Ishikawa (cell line): ENCODE results near the gene RNF115.
A peak's percentile ranks its signal among the peaks of the same experiment; 100 is the strongest.

Experiments
- CEBPB ChIP-seq: IDR thresholded peaks from 2 replicates; pipeline ENCODE4 v1.6.1; 2012
- CREB1 ChIP-seq: IDR thresholded peaks from 2 replicates; pipeline ENCODE4 v1.6.1; 2012; ENCODE audit warnings: low read depth
- EGR1 ChIP-seq: IDR thresholded peaks from 2 replicates; pipeline ENCODE4 v1.6.1; 2012
- EP300 ChIP-seq: IDR thresholded peaks from 2 replicates; pipeline ENCODE4 v1.6.1; 2012; ENCODE audit warnings: borderline replicate concordance
- FOXM1 ChIP-seq: IDR thresholded peaks from 2 replicates; pipeline ENCODE4 v1.6.1; 2012; ENCODE audit warnings: low read depth, borderline replicate concordance
- NFIC ChIP-seq: IDR thresholded peaks from 2 replicates; pipeline ENCODE4 v1.6.1; 2012
- RAD21 ChIP-seq: IDR thresholded peaks from 2 replicates; pipeline ENCODE4 v1.6.1; 2012; ENCODE audit warnings: low read depth
- TAF1 ChIP-seq: IDR thresholded peaks from 2 replicates; pipeline ENCODE4 v1.6.1; 2012; ENCODE audit warnings: low read depth, mild to moderate bottlenecking
- TCF12 ChIP-seq: IDR thresholded peaks from 2 replicates; pipeline ENCODE4 v1.6.1; 2012; ENCODE audit warnings: low read depth
- YY1 ChIP-seq: IDR thresholded peaks from 2 replicates; pipeline ENCODE4 v1.6.1; 2012; ENCODE audit warnings: low read depth
- TF ChIP-seq, protein P1 (sequence below): IDR thresholded peaks from 2 replicates; pipeline ENCODE4 v1.6.1; 2012

DNA sequence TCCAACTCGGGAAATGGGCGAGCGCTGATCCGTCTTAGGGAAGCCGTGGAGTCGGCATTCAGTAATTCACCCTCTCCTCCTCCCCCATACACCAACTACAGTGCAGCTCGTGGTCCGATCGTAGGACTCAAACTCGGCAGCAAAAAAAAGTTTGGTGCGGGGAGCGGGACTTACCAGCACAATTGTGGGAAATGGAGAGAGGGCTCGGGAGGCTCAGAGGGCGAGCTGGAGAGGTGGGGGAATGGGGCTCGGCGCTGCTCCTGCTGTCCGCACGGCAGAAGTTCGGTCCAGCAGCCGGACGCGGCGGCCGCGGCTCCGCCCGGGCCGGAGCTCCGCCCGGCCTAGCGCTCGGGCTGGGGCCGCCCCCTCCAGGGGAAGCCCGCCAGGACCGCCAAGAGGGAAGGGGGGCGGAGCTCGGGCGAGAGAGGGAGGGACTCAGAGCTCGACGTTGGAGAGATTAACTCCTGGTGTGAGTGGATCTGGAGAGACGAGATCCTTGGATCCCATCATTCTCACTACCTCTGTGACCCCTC lies 35.7 kb upstream of the RNF115 start:
- TF ChIP-seq NFIC = no peak
- no peak for TF ChIP-seq CREB1
- TF ChIP-seq TCF12 = no peak; the same call in 1 of the 2 replicates
- TF ChIP-seq EP300 = no peak
- TF ChIP-seq, protein P1, sequence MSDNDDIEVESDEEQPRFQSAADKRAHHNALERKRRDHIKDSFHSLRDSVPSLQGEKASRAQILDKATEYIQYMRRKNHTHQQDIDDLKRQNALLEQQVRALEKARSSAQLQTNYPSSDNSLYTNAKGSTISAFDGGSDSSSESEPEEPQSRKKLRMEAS = 0 out of 2 replicates have a peak, but pooled peaks have one; percentile 13
- peak; percentile 11; the same call in 1 of the 2 replicates for TF ChIP-seq EGR1
- TF ChIP-seq TAF1 = no peak; the same call in 1 of the 2 replicates
- no peak for TF ChIP-seq RAD21
- no peak for TF ChIP-seq YY1
- TF ChIP-seq FOXM1 = no peak
- no peak for TF ChIP-seq CEBPB
